ENCODE data around the gene GPR25.

DNA sequence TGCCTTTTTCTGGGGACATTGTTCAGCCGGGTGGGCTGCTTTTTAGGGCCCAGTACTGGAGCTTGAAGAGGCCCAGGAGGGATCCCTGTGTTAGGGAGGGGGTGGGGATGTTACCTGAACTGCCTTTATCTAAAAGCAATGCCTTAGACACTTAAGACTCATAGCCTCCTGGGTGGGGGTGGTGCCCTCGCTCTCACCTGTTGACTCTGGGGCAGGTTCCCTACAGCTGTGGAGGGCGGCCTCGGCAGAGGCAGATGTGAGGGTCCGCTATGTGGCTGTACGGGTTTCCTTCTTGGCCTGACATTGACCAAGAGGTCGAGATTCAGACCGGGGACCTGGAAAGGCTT, 22.6 kb downstream of the GPR25 start:
- TF ChIP-seq, protein P1, sequence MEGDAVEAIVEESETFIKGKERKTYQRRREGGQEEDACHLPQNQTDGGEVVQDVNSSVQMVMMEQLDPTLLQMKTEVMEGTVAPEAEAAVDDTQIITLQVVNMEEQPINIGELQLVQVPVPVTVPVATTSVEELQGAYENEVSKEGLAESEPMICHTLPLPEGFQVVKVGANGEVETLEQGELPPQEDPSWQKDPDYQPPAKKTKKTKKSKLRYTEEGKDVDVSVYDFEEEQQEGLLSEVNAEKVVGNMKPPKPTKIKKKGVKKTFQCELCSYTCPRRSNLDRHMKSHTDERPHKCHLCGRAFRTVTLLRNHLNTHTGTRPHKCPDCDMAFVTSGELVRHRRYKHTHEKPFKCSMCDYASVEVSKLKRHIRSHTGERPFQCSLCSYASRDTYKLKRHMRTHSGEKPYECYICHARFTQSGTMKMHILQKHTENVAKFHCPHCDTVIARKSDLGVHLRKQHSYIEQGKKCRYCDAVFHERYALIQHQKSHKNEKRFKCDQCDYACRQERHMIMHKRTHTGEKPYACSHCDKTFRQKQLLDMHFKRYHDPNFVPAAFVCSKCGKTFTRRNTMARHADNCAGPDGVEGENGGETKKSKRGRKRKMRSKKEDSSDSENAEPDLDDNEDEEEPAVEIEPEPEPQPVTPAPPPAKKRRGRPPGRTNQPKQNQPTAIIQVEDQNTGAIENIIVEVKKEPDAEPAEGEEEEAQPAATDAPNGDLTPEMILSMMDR (IDR thresholded peaks at IDR 0.05; ENCODE audit: low read depth, low read length), result no peak
- TF ChIP-seq POLR2A (IDR thresholded peaks at IDR 0.05; ENCODE audit: extremely low read depth, insufficient read length) (no peak), MYC (IDR thresholded peaks at IDR 0.05; ENCODE audit: low read depth, low read length) (no peak)

Data from NB4 (cell line).